Testis (tissue), 3 donors: ENCODE results near the gene TTC28. TPM values are rescaled to one million over a fixed set of nuclear protein-coding genes. Genes with fewer than 3 reads are reported as not detected.

Experiments used
- DNase-seq: peaks from one replicate; pipeline ENCODE4 v3.0.0-alpha.2; 2019
- H3K27ac ChIP-seq, 2 donors: fragments of 200-600 bp; sonication (generic); one replicate each; pipeline ENCODE4 v1.5.1; 2019
- H3K27me3 ChIP-seq: fragments of 200-600 bp; sonication (generic); one replicate; pipeline ENCODE4 v1.5.1; 2019
- H3K36me3 ChIP-seq: fragments of 200-600 bp; sonication (generic); one replicate; pipeline ENCODE4 v1.5.1; 2017; ENCODE audit warnings: low read depth; ENCODE audit errors: missing control alignments
- H3K4me1 ChIP-seq: fragments of 200-600 bp; sonication (generic); one replicate; pipeline ENCODE4 v1.5.1; 2019
- H3K4me3 ChIP-seq, 2 donors: fragments of 200-600 bp; sonication (generic); one replicate each; pipeline ENCODE4 v1.5.1; 2017 to 2019
- H3K9me3 ChIP-seq: fragments of 200-600 bp; sonication (generic); one replicate; pipeline ENCODE4 v1.5.1; 2017
- POLR2A ChIP-seq: fragments of 450-650 bp; IDR thresholded peaks from one replicate; pipeline ENCODE4 v1.6.1; 2017; ENCODE audit warnings: antibody characterized with exemption, mild to moderate bottlenecking, moderate library complexity
- WGBS, 2 donors: methylation state at CpG; one replicate each; pipeline ENCODE4 v1.1.5; 2018; 5-methylcytosine and 5-hydroxymethylcytosine counted together
- intact Hi-C: fragments of 100-400 bp; cut with DNase I; formaldehyde crosslinking; loops from one replicate; pipeline ENCODE4 v1.15.1; 2023; ENCODE audit warnings: low total_unique reads
- polyA plus RNA-seq: library from polyadenylated mRNA; stranded (reverse); fragments of 350-450 nt; fragmentation: Illumina TruSeq; extraction: RNeasy Lipid Tissue Mini Kit (QIAGEN cat#74804); gene quantifications from one replicate; pipeline ENCODE4 v1.2.3, GENCODE V29; 2014; ENCODE audit warnings: low read depth, low replicate concordance; ENCODE audit not compliant: insufficient read depth
- total RNA-seq, 2 donors: library from RNA; depleted of rRNA; stranded (reverse); fragments of >200 nt; gene quantifications; one replicate each; pipeline ENCODE4 v1.2.3, GENCODE V29; 2016
- TF ChIP-seq, protein P1 (sequence below), 3 experiments: fragments of 450-650 bp in 2 of 3; fragments of 200-600 bp in 1 of 3; sonication (generic) in 1 of 3; IDR thresholded peaks; one replicate each; pipeline ENCODE4 v1.5.1; 2016 to 2019; ENCODE audit warnings: antibody characterized with exemption in 3 of 3, mild to moderate bottlenecking in 2 of 3, moderate library complexity in 1 of 3

TTC28 gene
- total and polyA plus RNA-seq, 3 donors from 2014 or later, result 29.4 to 121 (median 75.5) TPM

DNA sequence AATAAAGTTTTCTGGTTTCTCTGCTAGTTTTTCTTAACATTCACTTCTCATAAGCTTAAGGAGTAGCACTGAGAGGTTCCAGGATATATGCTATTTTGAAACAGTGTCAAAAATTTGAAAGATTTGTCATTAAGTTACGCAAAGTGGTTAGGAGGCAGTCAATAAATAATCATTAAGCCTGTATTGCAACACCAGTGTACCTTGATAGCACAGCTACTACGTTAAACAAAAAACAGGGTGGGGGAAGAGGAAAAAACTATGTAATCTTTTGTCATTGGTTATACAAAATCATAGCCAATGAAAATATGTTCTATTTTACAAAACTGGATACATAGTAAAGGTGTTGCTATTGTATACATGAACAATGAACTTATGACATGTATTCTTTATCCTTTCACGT, 730.2 kb downstream of the TTC28 start:
- Histone ChIP-seq H3K4me3 (no peak overlapping the region), H3K27ac (no peak overlapping the region), H3K4me1 (no peaks in the 10 kb centered on the region), H3K36me3 (no peaks in the 10 kb centered on the region), H3K9me3 (no peaks in the 10 kb centered on the region), H3K27me3 (no peaks in the 10 kb centered on the region)
- DNase-seq, result no peak
- intact Hi-C loops, result no loop called here
- WGBS, 2 donors, result 62 to 74% methylated on average over 3 of the region's 3 CpGs
- TF ChIP-seq, protein P1, sequence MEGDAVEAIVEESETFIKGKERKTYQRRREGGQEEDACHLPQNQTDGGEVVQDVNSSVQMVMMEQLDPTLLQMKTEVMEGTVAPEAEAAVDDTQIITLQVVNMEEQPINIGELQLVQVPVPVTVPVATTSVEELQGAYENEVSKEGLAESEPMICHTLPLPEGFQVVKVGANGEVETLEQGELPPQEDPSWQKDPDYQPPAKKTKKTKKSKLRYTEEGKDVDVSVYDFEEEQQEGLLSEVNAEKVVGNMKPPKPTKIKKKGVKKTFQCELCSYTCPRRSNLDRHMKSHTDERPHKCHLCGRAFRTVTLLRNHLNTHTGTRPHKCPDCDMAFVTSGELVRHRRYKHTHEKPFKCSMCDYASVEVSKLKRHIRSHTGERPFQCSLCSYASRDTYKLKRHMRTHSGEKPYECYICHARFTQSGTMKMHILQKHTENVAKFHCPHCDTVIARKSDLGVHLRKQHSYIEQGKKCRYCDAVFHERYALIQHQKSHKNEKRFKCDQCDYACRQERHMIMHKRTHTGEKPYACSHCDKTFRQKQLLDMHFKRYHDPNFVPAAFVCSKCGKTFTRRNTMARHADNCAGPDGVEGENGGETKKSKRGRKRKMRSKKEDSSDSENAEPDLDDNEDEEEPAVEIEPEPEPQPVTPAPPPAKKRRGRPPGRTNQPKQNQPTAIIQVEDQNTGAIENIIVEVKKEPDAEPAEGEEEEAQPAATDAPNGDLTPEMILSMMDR (IDR thresholded peaks at IDR 0.05), result no peak
- no peak for TF ChIP-seq POLR2A

DNA sequence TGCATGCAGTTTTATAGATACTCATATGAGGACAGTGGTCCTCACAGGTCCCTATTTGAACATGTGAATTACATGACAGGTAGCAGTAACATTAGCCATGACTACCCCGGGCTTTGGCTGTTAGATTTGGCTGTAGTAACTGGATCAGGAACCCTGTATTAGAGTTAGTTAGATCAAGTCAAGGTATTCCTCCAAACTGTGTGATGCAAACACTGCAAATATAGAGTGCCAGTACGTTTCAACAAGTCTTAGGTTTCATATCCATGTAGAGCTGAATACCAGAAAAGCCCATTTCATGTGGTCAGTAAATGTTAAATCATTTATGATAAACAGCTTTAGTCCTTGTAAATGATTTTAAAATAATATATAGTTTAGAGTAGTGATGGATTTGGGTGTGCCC, 731.1 kb downstream of the TTC28 start:
- 91 to 95% methylated on average over 2 of the region's 2 CpGs for WGBS, 2 donors
- DNase-seq, result no peak
- intact Hi-C loops, result no loop called here
- Histone ChIP-seq H3K27ac (no peak overlapping the region), H3K4me1 (no peaks in the 10 kb centered on the region), H3K4me3 (no peak overlapping the region), H3K9me3 (no peaks in the 10 kb centered on the region), H3K36me3 (no peaks in the 10 kb centered on the region), H3K27me3 (no peaks in the 10 kb centered on the region)
- TF ChIP-seq POLR2A, result no peak
- TF ChIP-seq, protein P1 (IDR thresholded peaks at IDR 0.05), result no peak

DNA sequence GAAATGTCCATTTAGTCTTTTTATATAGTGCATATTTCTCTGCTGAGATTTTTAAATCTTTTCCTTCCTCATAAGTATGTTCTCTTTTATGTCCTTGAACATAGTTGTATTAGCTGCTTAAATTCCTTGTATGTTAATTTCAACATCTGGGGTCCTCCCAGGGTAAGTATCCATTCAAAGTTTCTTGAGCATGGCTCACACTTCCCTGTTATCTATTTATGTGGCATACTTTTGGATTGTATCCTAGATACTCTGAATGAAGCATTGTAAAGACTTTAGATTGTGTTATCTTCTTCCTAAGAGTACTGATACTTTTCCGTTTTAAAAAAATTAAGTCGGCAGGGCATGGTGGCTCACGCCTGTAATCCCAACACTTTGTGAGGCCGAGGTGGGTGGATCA, 732.2 kb downstream of the TTC28 start:
- no peak for DNase-seq
- Histone ChIP-seq H3K27me3 (no peaks in the 10 kb centered on the region), H3K9me3 (no peaks in the 10 kb centered on the region), H3K36me3 (no peaks in the 10 kb centered on the region), H3K4me1 (no peaks in the 10 kb centered on the region), H3K4me3 (no peak overlapping the region), H3K27ac (no peak overlapping the region)
- TF ChIP-seq POLR2A, result no peak
- TF ChIP-seq, protein P1 (IDR thresholded peaks at IDR 0.05), result no peak
- intact Hi-C loops, result no loop called here
- 71 to 74% methylated on average over 4 of the region's 4 CpGs for WGBS, 2 donors

DNA sequence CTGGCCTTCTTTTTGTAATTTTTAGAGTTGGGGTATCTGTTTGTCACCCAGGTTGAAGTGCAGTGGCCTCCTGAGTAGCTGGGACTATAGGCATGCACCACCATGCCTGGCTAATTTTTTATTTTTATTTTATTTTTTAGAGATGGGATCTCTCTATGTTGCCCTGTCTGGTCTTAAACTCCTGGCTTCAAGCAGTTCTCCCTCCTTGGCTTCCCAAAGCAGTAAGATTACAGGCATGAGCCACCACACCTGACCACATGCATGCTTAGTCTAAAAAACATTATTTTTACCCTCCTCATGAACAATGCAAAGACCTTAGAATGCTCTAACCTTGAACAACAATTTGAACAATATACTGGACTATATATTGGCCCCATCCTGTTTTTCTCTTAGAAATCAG, 738.5 kb downstream of the TTC28 start:
- Histone ChIP-seq H3K27ac (no peak overlapping the region), H3K9me3 (no peaks in the 10 kb centered on the region), H3K4me3 (no peak overlapping the region), H3K36me3 (no peaks in the 10 kb centered on the region), H3K4me1 (no peaks in the 10 kb centered on the region), H3K27me3 (no peaks in the 10 kb centered on the region)
- TF ChIP-seq, protein P1 (IDR thresholded peaks at IDR 0.05), result no peak
- DNase-seq, result no peak
- intact Hi-C loops, result no loop called here

DNA sequence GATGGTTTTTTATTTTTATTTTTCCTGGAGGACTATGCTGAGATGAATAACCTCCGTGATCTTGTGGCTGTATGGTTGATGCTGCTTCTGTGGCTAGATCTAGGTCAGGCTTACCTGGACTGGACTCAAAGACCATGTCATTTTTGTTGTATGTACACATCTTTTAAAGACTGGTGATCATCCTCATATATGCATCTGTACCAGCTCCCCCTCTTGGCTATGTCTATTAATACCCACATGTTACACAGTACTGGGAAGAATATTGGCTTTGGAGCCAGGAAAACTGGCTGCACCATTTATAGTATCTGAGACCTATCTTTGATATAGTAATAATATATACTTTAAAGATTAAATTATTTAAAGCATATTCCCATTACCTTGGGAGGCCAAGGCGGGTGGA, 742.2 kb downstream of the TTC28 start:
- no peak for DNase-seq
- H3K27me3 ChIP-seq, result no peaks in the 10 kb centered on the region
- no peak overlapping the region for H3K4me3 ChIP-seq
- WGBS, 2 donors, result 96 to 98% methylated on average over 2 of the region's 2 CpGs
- H3K4me1 ChIP-seq, result no peaks in the 10 kb centered on the region
- H3K36me3 ChIP-seq, result no peaks in the 10 kb centered on the region
- no peak overlapping the region for H3K27ac ChIP-seq
- no peak for TF ChIP-seq POLR2A
- TF ChIP-seq, protein P1 (IDR thresholded peaks at IDR 0.05), result no peak
- no peaks in the 10 kb centered on the region for H3K9me3 ChIP-seq
- intact Hi-C loops, result no loop called here
